IPS-15b (cell line): ENCODE measurements around the gene FRMD4A.
"Not testable (repeated sequence)": the region's sequence is repeated elsewhere in the genome, so short reads cannot be mapped to it uniquely, and the experiment has no call there.

Experiments used
- H3K27me3 ChIP-seq: one replicate; pipeline ENCODE4 v1.6.1; 2013; ENCODE audit warnings: low read length; ENCODE audit not compliant: control insufficient read depth, insufficient read depth
- H3K36me3 ChIP-seq: one replicate; pipeline ENCODE4 v1.6.1; 2013; ENCODE audit warnings: low read length; ENCODE audit not compliant: control insufficient read depth, insufficient read depth
- H3K4me1 ChIP-seq: one replicate; pipeline ENCODE4 v1.6.1; 2013; ENCODE audit warnings: mild to moderate bottlenecking, low read length; ENCODE audit not compliant: control insufficient read depth, insufficient read depth
- H3K4me3 ChIP-seq: one replicate; pipeline ENCODE4 v1.5.1; 2013; ENCODE audit warnings: low read depth, low read length
- H3K9ac ChIP-seq: one replicate; pipeline ENCODE4 v1.6.1; 2013; ENCODE audit warnings: low read depth, mild to moderate bottlenecking, low read length
- H3K9me3 ChIP-seq: one replicate; pipeline ENCODE4 v1.6.1; 2013; ENCODE audit warnings: mild to moderate bottlenecking, low read length; ENCODE audit not compliant: control insufficient read depth, insufficient read depth

The FRMD4A gene

DNA sequence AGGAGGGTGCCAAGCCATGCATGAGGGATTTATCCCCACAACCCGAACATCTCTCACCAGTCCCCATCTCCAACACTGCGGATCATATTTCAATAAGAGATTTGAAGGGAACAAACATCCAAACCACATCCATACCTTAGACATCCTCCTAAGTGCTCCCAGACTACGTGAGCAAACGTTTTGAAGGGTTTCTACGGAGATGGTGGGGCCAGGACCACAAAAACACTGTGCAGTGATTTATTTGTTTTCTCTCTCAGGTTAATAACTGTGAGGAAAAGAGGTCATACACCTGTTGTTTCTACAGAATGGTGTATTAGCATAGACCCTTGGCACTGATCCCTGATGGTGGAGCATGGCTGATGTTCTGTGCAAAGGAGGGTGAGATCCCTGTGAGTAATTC is 277.8 kb downstream of the FRMD4A start:
- H3K9ac ChIP-seq, result no peak overlapping the region
- H3K4me3 ChIP-seq, result no peak overlapping the region
- H3K27me3 ChIP-seq, result no peaks in the 10 kb centered on the region
- no peaks in the 10 kb centered on the region for H3K9me3 ChIP-seq
- peaks cover 4% of the 10 kb centered on the region for H3K4me1 ChIP-seq
- H3K36me3 ChIP-seq, result no peaks in the 10 kb centered on the region

GRCh38 chr10:14050598-14050997 is 280.1 kb downstream of the FRMD4A start:
- Histone ChIP-seq H3K4me3 (no peak overlapping the region), H3K27me3 (no peaks in the 10 kb centered on the region), H3K9ac (no peak overlapping the region), H3K4me1 (no peaks in the 10 kb centered on the region), H3K36me3 (no peaks in the 10 kb centered on the region), H3K9me3 (no peaks in the 10 kb centered on the region)

- Histone ChIP-seq H3K9me3 (no peaks in the 10 kb centered on the region), H3K27me3 (no peaks in the 10 kb centered on the region), H3K36me3 (no peaks in the 10 kb centered on the region), H3K9ac (no peak overlapping the region), H3K4me1 (no peaks in the 10 kb centered on the region), H3K4me3 (no peak overlapping the region)
Measured at GRCh38 chr10:14048930-14049613, 281.7 kb downstream of the FRMD4A start.

DNA sequence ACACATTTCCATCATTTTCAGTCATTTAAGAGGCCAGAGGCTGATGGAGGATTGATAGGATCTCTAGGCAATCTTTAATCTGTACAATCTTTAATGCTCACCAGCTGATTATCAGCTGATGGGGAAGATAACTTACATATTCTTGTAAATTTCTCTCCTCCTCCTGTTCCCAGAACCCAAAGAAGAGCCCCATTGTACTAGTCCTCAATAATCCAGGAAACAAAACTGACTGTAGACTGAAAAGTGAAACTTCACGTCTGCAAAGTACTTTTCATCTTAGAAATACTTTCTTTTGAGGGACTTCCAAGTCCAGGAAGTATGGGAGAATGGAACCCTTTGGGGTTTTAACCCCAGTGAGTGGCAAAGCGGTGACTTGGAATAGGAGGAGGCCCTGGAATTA is 283.3 kb downstream of the FRMD4A start:
- Histone ChIP-seq H3K27me3 (no peaks in the 10 kb centered on the region), H3K4me1 (no peaks in the 10 kb centered on the region), H3K36me3 (no peaks in the 10 kb centered on the region), H3K9ac (no peak overlapping the region), H3K9me3 (no peaks in the 10 kb centered on the region), H3K4me3 (no peak overlapping the region)

DNA sequence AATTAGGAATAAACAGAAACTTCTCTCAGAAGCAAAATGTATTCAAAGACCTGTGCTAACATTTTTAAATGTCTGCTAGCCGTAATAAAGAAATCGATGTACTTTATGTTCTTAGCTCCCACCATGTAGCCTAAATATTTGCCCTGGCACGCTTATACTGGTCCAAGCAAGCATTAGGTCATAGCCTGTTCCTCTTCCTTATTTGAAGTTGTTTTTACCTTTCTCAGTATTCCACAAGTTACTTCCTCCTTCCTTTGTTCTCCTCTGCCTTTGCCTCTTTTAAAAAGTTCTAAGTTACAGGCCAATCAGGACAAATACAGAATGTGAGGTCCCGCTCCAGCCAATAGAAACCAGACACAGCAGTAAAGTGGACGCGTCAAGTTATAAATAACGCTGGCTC is 288.7 kb downstream of the FRMD4A start:
- H3K9me3 ChIP-seq, H3K27me3 ChIP-seq, H3K9ac ChIP-seq, H3K4me1 ChIP-seq, H3K4me3 ChIP-seq, H3K36me3 ChIP-seq: not testable (repeated sequence)

DNA sequence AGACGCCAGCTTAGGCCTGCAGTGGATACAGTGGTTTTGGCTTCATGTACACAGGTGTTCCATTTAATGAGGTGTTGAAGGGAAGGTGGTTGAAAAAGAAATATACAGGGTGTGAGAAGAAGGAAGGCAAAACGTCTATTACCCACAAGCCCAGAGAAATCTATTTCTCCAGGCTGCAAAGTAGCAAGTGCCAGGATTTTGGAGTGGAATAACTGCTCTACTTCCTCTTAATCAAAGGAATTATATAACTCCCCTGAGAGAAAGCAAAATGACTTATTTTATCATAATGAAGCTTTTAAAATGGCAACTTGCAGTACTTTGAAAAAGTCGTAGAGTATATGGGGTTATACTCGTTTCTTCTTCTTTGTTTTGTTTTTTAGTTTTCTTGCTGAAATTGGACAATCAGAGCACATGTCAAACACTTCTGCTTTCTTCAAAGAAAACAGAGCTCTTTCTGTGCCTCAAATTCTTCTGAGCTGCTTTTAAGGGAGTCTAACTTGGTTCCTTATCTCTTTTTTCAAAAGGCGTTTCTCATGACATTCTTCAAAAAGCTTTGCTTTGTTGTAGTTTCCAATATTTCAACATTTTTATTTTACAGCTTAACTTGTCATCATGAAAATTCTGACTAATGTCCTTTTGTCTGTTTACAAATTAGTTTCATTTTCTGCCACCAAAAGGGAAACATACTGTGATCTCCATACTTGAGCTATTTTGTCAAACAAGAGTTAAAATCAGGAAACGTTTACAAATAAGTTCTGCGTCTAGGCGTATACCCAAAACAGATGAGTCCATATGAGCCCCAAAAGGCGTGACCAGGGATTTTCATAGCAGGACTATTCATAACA is 289.7 kb downstream of the FRMD4A start:
- H3K4me3 ChIP-seq, result no peak overlapping the region
- H3K27me3 ChIP-seq, result no peaks in the 10 kb centered on the region
- no peak overlapping the region for H3K9ac ChIP-seq

GRCh38 chr10:14039968-14040668 is 290.6 kb downstream of the FRMD4A start:
- no peaks in the 10 kb centered on the region for H3K36me3 ChIP-seq
- H3K27me3 ChIP-seq, result no peaks in the 10 kb centered on the region
- H3K9ac ChIP-seq, result no peak overlapping the region
- no peaks in the 10 kb centered on the region for H3K4me1 ChIP-seq
- no peak overlapping the region for H3K4me3 ChIP-seq
- no peaks in the 10 kb centered on the region for H3K9me3 ChIP-seq

More for the DNA sequence above, 289.7 kb downstream of the FRMD4A start:
- Histone ChIP-seq H3K4me1 (no peaks in the 10 kb centered on the region), H3K36me3 (no peaks in the 10 kb centered on the region), H3K9me3 (no peaks in the 10 kb centered on the region)

DNA sequence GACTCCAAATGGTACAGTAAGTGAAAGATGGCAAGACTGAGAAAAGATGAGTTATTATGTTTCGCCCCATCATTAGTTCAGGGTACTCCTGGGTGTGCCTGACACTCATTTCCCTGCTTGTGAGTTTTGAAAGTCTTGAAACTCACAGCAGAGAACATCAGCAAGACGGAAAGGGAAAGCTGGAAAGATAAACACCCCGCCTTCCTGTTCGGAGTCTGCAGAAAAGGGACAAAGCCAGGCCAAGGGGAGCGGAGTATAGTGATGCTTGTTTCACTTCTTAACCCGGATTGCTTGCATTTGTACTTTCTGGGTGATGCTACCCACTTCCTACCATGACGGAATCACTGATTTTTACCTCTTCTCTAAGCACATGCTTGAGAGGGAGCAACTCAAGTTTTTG is 294.5 kb downstream of the FRMD4A start:
- H3K9ac ChIP-seq, result no peak overlapping the region
- no peaks in the 10 kb centered on the region for H3K27me3 ChIP-seq
- no peak overlapping the region for H3K4me3 ChIP-seq
- no peaks in the 10 kb centered on the region for H3K36me3 ChIP-seq
- H3K9me3 ChIP-seq, result no peaks in the 10 kb centered on the region
- H3K4me1 ChIP-seq, result no peaks in the 10 kb centered on the region

DNA sequence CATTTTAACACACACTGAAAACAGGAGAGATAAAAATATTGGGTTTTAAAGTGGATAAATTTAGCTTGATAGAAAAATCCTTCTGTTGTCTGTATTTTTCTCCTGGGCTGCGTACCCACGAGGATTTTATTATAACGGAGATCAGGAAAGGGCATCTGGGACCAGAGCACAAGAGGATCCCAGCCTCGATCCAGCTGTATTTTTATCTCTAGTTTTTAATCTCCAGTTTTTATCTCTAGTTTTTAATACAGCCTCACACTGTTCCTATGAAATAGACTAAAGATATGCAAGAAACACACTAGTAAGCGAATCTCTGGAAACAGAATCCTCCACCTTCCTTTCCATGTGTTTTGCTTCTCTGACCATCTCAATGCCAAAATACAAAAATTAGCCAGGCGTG is 295.2 kb downstream of the FRMD4A start:
- Histone ChIP-seq H3K9ac (no peak overlapping the region), H3K4me1 (no peaks in the 10 kb centered on the region), H3K36me3 (no peaks in the 10 kb centered on the region), H3K9me3 (no peaks in the 10 kb centered on the region), H3K27me3 (no peaks in the 10 kb centered on the region), H3K4me3 (no peak overlapping the region)

GRCh38 chr10:14032406-14032998 is 298.2 kb downstream of the FRMD4A start:
- H3K27me3 ChIP-seq, result no peaks in the 10 kb centered on the region
- no peaks in the 10 kb centered on the region for H3K9me3 ChIP-seq
- no peak overlapping the region for H3K4me3 ChIP-seq
- H3K9ac ChIP-seq, result no peak overlapping the region
- H3K4me1 ChIP-seq, result no peaks in the 10 kb centered on the region
- no peaks in the 10 kb centered on the region for H3K36me3 ChIP-seq

DNA sequence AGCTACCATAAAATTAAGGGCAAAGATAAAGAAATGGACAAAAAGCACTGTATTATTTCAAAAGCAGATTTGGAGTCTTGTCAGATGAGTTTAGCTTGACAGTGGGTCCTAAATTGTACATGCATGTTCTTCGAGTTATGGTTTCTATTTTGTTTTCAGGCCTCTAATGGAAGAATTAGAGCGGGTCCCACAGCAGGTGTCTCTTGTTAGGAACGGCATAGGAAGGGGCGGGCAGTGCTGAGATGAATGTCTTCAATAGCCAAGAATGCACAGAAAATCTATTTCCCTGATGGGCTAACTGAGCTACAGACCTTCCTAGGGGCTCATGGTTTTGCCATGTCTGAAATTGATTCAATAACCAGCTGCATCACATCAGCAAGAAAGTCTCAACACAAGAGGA is 304.4 kb downstream of the FRMD4A start:
- Histone ChIP-seq H3K9me3 (no peaks in the 10 kb centered on the region), H3K36me3 (no peaks in the 10 kb centered on the region), H3K4me3 (no peak overlapping the region), H3K27me3 (no peaks in the 10 kb centered on the region), H3K9ac (no peak overlapping the region), H3K4me1 (no peaks in the 10 kb centered on the region)
